ENCODE data around the gene MESD.

DNA sequence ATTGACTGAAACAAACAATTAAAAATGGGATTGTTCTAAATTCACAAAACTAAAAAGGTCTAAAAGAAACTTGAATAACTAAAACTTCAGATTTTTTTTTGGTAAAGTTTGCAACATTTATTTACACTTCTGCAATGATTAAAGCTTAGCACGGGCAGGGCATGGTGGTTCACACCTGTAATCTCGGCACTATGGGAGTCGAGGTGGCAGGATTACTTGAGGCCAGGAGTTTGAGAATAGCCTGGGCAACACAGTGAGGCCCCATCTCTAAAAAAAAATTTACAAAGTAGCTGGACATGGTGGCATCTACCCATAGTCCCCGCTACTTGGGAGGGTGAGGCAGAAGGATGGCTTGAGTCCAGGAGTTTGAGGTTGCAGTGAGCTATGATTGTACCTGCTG is 42.7 kb upstream of the MESD start:
- no peak for TF ChIP-seq CTCF (conservative IDR thresholded peaks at IDR 0.05; ENCODE audit: low read depth, low read length)
- no peak for TF ChIP-seq EZH2 (IDR thresholded peaks at IDR 0.05; ENCODE audit: low read length, unreplicated experiment)
- TF ChIP-seq EZH2phosphoT487 (IDR thresholded peaks at IDR 0.05; ENCODE audit: borderline replicate concordance, low read length), result no peak

Data from PC-3 (cell line).